Small intestine (tissue), 7 donors: Measurements from ENCODE around the gene RNLS. TPM values are rescaled to one million over a fixed set of nuclear protein-coding genes. Genes with fewer than 3 reads are reported as not detected.

ENCODE experiments used
- DNase-seq, 2 donors: peaks; one replicate each; pipeline versions ENCODE4 v3.0.0 to v3.0.0-alpha.2; 2013
- FAIRE-seq: peaks from 2 replicates; lab custom pipeline; 2012; peaks lifted over from hg19 to GRCh38; lab: Jason Lieb, UNC
- H3K27ac ChIP-seq, 3 donors: one replicate each; pipeline ENCODE4 v1.5.1; 2013; ENCODE audit warnings: low read length in 2 of 3, mild to moderate bottlenecking in 2 of 3, control low read depth in 1 of 3, inconsistent platforms in 1 of 3, low read depth in 1 of 3, moderate library complexity in 1 of 3
- H3K27me3 ChIP-seq, 3 donors: one replicate each; pipeline ENCODE4 v1.6.1; 2013; ENCODE audit warnings: low read length in 3 of 3, inconsistent platforms in 1 of 3; ENCODE audit not compliant: control insufficient read depth in 3 of 3, insufficient read depth in 3 of 3
- H3K36me3 ChIP-seq, 3 donors: one replicate each; pipeline ENCODE4 v1.6.1; 2013; ENCODE audit warnings: low read length in 3 of 3, inconsistent platforms in 1 of 3, low read depth in 1 of 3, mild to moderate bottlenecking in 1 of 3, moderate library complexity in 1 of 3; ENCODE audit not compliant: control insufficient read depth in 3 of 3, insufficient read depth in 2 of 3
- H3K4me1 ChIP-seq, 3 donors: one replicate each; pipeline ENCODE4 v1.6.1; 2013; ENCODE audit warnings: low read length in 2 of 3, inconsistent platforms in 1 of 3, low read depth in 1 of 3, mild to moderate bottlenecking in 1 of 3, moderate library complexity in 1 of 3; ENCODE audit not compliant: control insufficient read depth in 3 of 3, insufficient read depth in 2 of 3
- H3K4me3 ChIP-seq, 3 donors: one replicate each; pipeline ENCODE4 v1.5.1; 2013; ENCODE audit warnings: low read length in 3 of 3, control low read depth in 1 of 3, inconsistent platforms in 1 of 3, low read depth in 1 of 3, mild to moderate bottlenecking in 1 of 3, moderate library complexity in 1 of 3
- H3K9me3 ChIP-seq, 2 donors: one replicate each; pipeline ENCODE4 v1.6.1; 2013; ENCODE audit warnings: low read depth in 1 of 2, low read length in 1 of 2; ENCODE audit not compliant: control insufficient read depth in 2 of 2, insufficient read depth in 1 of 2
- WGBS, 3 donors: extraction: QIAGEN DNeasy Blood & Tissue Kit; methylation state at CpG; one replicate each; pipeline ENCODE4 v1.1.7; 2013; 5-methylcytosine and 5-hydroxymethylcytosine counted together
- polyA plus RNA-seq, 4 donors: library from polyadenylated mRNA; stranded (reverse) in 3 of 4; unstranded in 1 of 4; fragments of 200-250 nt in 3 of 4; fragments of 120-200 nt in 1 of 4; gene quantifications; one replicate each; pipeline versions ENCODE4 v1.2.1 to v1.2.3, GENCODE V29; 2013
- donor health status: healthy with polysubstance abuse.
- donor health status: control.
- donor health status: control.
- donor health status: Bipolar disorder and iron deficiency.
- donor health status: healthy.

RNLS gene
- polyA plus RNA-seq, 4 donors = 8.6 to 24.0 (median 12.8) TPM

DNA sequence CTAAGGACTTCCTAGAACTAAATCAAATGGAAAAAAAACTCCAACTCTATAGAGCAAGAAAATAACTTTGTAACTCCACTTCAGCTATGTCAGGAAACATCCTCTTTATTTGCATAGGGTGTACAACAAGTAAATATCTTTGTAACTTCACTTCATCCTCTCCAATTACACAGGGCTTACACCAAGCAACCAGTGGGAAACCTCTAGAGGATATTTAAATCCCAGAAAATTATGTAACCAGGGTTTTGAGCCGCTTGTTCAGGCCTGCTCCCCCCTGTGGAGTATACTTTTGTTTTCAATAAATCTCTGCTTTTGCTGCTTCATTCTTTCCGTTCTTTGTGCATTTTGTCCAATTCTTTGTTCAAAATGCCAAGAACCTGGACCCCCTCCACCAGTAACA lies 25.7 kb upstream of the RNLS start:
- FAIRE-seq = no peak
- no peaks in the 10 kb centered on the region for H3K9me3 ChIP-seq
- H3K36me3 ChIP-seq = no peaks in the 10 kb centered on the region
- H3K4me1 ChIP-seq = no peaks in the 10 kb centered on the region
- WGBS, 3 donors = 81 to 97% (median 91%) methylated on average over 2 of the region's 2 CpGs
- peaks cover 0 to 3% (median 0%) of the 10 kb centered on the region in 3 donors for H3K27me3 ChIP-seq
- DNase-seq = no peak
- no peak overlapping the region for H3K4me3 ChIP-seq
- no peak overlapping the region for H3K27ac ChIP-seq

GRCh38 chr10:88608052-88608732 lies 25.1 kb upstream of the RNLS start:
- H3K4me1 ChIP-seq = no peaks in the 10 kb centered on the region
- H3K4me3 ChIP-seq = no peak overlapping the region
- no peak overlapping the region for H3K27ac ChIP-seq
- WGBS, 3 donors = 81 to 86% (median 85%) methylated on average over 6 of the region's 6 CpGs
- DNase-seq (no peak), FAIRE-seq (no peak)
- H3K9me3 ChIP-seq = no peaks in the 10 kb centered on the region
- no peaks in the 10 kb centered on the region for H3K36me3 ChIP-seq
- peaks cover 0 to 3% (median 0%) of the 10 kb centered on the region in 3 donors for H3K27me3 ChIP-seq

DNA sequence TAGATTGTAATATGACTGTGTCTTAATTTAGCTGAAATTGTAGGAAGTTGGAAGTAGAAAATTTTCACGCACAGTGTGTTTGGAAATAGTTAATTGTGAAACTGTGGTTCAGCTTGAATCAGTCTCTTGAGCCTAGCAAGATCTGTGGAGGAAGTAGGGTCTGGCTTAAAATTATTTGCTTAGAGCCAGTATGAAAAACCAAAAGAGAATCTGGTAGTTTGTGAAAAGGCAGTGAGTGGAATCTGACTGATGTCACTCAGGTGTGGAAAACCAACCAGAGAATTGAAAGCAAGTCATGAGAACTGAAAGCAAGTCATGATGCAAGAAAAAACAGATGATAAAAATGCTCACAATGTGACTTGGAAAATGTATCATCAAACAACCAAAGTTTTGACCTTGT lies 14.9 kb upstream of the RNLS start:
- no peaks in the 10 kb centered on the region for H3K4me1 ChIP-seq
- DNase-seq (peak in 1 of 2 donors; percentile 11), FAIRE-seq (no peak)
- H3K4me3 ChIP-seq = no peak overlapping the region
- 69 to 91% (median 84%) methylated on average over 1 of the region's 1 CpG for WGBS, 3 donors
- H3K36me3 ChIP-seq = no peaks in the 10 kb centered on the region
- no peak overlapping the region for H3K27ac ChIP-seq
- H3K9me3 ChIP-seq = peaks cover 0 to 6% of the 10 kb centered on the region in 2 donors
- no peaks in the 10 kb centered on the region for H3K27me3 ChIP-seq

DNA sequence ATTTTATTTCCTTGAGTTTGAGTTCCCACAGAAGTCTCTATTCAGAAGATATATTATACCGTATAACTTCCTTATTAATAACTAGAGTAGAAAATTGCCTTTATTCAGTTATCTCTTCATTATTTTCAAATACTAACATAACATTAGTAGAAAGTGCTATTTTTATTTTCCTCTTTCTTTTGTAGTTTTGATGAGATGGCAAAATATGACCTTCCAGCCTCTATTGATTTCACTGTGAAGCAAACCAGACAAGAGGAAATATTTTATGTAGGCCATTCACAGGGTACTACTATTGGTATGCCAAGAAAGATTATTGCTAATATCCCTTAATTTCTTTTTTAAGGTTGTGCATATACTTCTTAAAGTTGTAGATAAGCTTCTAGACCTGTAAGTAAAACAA lies 11.4 kb upstream of the RNLS start:
- FAIRE-seq = no peak

GRCh38 chr10:88592906-88593305 lies 9.8 kb upstream of the RNLS start:
- Histone ChIP-seq H3K9me3 (no peaks in the 10 kb centered on the region), H3K36me3 (no peaks in the 10 kb centered on the region), H3K27me3 (no peaks in the 10 kb centered on the region), H3K4me1 (no peaks in the 10 kb centered on the region), H3K4me3 (no peak overlapping the region), H3K27ac (no peak overlapping the region)
- DNase-seq (no peak), FAIRE-seq (no peak)
- 76 to 81% (median 76%) methylated on average over 2 of the region's 2 CpGs for WGBS, 3 donors

More for the DNA sequence above, 11.4 kb upstream of the RNLS start:
- H3K27me3 ChIP-seq = no peaks in the 10 kb centered on the region
- no peaks in the 10 kb centered on the region for H3K9me3 ChIP-seq
- no peaks in the 10 kb centered on the region for H3K4me1 ChIP-seq
- no peaks in the 10 kb centered on the region for H3K36me3 ChIP-seq
- 94 to 96% (median 94%) methylated on average over 1 of the region's 1 CpG for whole genome bisulfite sequencing, 3 donors
- no peak for DNase-seq
- no peak overlapping the region for H3K27ac ChIP-seq
- H3K4me3 ChIP-seq = no peak overlapping the region

- no peak for FAIRE-seq
Measured at GRCh38 chr10:88592381-88592780, 9.3 kb upstream of the RNLS start.

DNA sequence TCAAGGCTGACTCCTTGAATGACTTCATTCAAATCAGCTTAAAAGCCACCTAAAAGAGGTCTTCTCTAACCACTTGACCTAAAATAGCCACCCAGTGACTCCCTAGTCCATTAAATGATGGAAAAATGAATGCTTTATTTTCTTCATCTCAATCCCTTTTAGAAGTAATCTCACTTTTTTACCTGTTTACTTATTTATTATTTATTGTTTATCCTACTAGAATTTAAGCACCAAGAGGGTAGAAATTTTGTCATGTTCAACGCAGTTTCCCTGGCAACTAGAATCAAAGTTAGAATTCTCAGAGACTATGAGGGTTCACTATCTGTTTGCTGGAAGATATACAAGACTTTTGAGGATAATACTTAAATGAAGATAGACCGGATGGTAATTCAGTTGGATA lies 3.3 kb upstream of the RNLS start, which contains the start of gene LIPJ:
Gene LIPJ (plus strand): TSS at position 301 of the 400 bp plus-strand sequence. CDS start 3,926 bp downstream, outside the sequence.
- FAIRE-seq = no peak
- no peak within 1 kb of the TSS for H3K27ac ChIP-seq
- no peaks in the 10 kb centered on the region for H3K27me3 ChIP-seq
- peaks cover 0 to 2% of the 10 kb centered on the region in 2 donors for H3K9me3 ChIP-seq
- 90 to 99% (median 91%) methylated on average over 2 of the region's 2 CpGs for WGBS, 3 donors
- DNase-seq = no peak
- no peaks in the 10 kb centered on the region for H3K4me1 ChIP-seq
- H3K36me3 ChIP-seq = no peaks in the 10 kb centered on the region
- no peak within 1 kb of the TSS for H3K4me3 ChIP-seq

More at GRCh38 chr10:88592381-88592780, 9.3 kb upstream of the RNLS start:
- Histone ChIP-seq H3K27ac (no peak overlapping the region), H3K4me1 (no peaks in the 10 kb centered on the region), H3K9me3 (no peaks in the 10 kb centered on the region), H3K4me3 (no peak overlapping the region), H3K36me3 (no peaks in the 10 kb centered on the region), H3K27me3 (no peaks in the 10 kb centered on the region)
- 60 to 77% (median 77%) methylated on average over 1 of the region's 1 CpG for WGBS, 3 donors
- no peak for DNase-seq

- FAIRE-seq (no peak), DNase-seq (no peak)
- 52 to 62% (median 58%) methylated on average over 7 of the region's 7 CpGs for WGBS, 3 donors
- Histone ChIP-seq H3K9me3 (peaks cover 0 to 2% of the 10 kb centered on the region in 2 donors), H3K4me1 (no peaks in the 10 kb centered on the region), H3K27me3 (no peaks in the 10 kb centered on the region), H3K27ac (peak overlapping the region; percentile 88 to 95 (median 91)), H3K36me3 (peaks cover 0 to 2% (median 0%) of the 10 kb centered on the region in 3 donors), H3K4me3 (peak overlapping the region; percentile 57 to 90 (median 69))
Measured at GRCh38 chr10:88583584-88583957, 453 bp upstream of the RNLS start.
